Osteocyte (in vitro differentiated cells): ENCODE measurements around the gene PHC2. TPM values are rescaled to one million over a fixed set of nuclear protein-coding genes. Genes with fewer than 3 reads are reported as not detected.
A peak's percentile ranks its signal among the peaks of the same experiment; 100 is the strongest.
"Not testable (repeated sequence)": the region's sequence is repeated elsewhere in the genome, so short reads cannot be mapped to it uniquely, and the experiment has no call there.

Source experiments
- DNase-seq: peaks from one replicate; pipeline ENCODE4 v3.0.0; 2021; ENCODE audit warnings: mixed read lengths; ENCODE audit not compliant: unreplicated experiment; ENCODE audit errors: extremely low spot score
- H3K27ac Mint-ChIP-seq: one replicate; pipeline ENCODE4 v1.8.0; 2021; ENCODE audit warnings: mild to moderate bottlenecking, mixed read lengths; ENCODE audit not compliant: unreplicated experiment
- H3K27me3 Mint-ChIP-seq: one replicate; pipeline ENCODE4 v1.8.0; 2021; ENCODE audit warnings: mixed read lengths; ENCODE audit not compliant: unreplicated experiment
- H3K36me3 Mint-ChIP-seq: one replicate; pipeline ENCODE4 v1.8.0; 2021; ENCODE audit warnings: mixed read lengths; ENCODE audit not compliant: unreplicated experiment
- H3K4me1 Mint-ChIP-seq: one replicate; pipeline ENCODE4 v1.8.0; 2021; ENCODE audit warnings: mixed read lengths; ENCODE audit not compliant: unreplicated experiment
- H3K4me3 Mint-ChIP-seq: one replicate; pipeline ENCODE4 v1.8.0; 2021; ENCODE audit warnings: mild to moderate bottlenecking, moderate library complexity, mixed read lengths; ENCODE audit not compliant: unreplicated experiment
- H3K9me3 Mint-ChIP-seq: one replicate; pipeline ENCODE4 v1.8.0; 2021; ENCODE audit warnings: mixed read lengths; ENCODE audit not compliant: unreplicated experiment
- total RNA-seq: library from RNA; stranded (reverse); gene quantifications from 2 replicates; pipeline ENCODE4 v1.2.1, GENCODE V29; 2021
- TF ChIP-seq, protein P1 (sequence below): fragments of 200-600 bp; sonication (generic); IDR thresholded peaks from 2 replicates; pipeline ENCODE4 v1.5.0; 2021; ENCODE audit warnings: antibody characterized with exemption, mild to moderate bottlenecking, moderate library complexity

PHC2 gene
- total RNA-seq, 1 donor from 2014 or later, result 160 TPM

- no peaks in the 10 kb centered on the region for H3K36me3 Mint-ChIP-seq
- H3K9me3 Mint-ChIP-seq, result no peaks in the 10 kb centered on the region
- no peak overlapping the region for H3K27ac Mint-ChIP-seq
- no peak for DNase-seq
- TF ChIP-seq, protein P1, sequence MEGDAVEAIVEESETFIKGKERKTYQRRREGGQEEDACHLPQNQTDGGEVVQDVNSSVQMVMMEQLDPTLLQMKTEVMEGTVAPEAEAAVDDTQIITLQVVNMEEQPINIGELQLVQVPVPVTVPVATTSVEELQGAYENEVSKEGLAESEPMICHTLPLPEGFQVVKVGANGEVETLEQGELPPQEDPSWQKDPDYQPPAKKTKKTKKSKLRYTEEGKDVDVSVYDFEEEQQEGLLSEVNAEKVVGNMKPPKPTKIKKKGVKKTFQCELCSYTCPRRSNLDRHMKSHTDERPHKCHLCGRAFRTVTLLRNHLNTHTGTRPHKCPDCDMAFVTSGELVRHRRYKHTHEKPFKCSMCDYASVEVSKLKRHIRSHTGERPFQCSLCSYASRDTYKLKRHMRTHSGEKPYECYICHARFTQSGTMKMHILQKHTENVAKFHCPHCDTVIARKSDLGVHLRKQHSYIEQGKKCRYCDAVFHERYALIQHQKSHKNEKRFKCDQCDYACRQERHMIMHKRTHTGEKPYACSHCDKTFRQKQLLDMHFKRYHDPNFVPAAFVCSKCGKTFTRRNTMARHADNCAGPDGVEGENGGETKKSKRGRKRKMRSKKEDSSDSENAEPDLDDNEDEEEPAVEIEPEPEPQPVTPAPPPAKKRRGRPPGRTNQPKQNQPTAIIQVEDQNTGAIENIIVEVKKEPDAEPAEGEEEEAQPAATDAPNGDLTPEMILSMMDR, result no peak
- H3K27me3 Mint-ChIP-seq, result no peaks in the 10 kb centered on the region
- H3K4me3 Mint-ChIP-seq, result no peak overlapping the region
- peaks cover 9% of the 10 kb centered on the region for H3K4me1 Mint-ChIP-seq
Observed at GRCh38 chr1:33310702-33311101, 120.2 kb downstream of the PHC2 start.

GRCh38 chr1:33309351-33309750 is 121.5 kb downstream of the PHC2 start:
- not testable (repeated sequence) for H3K27ac Mint-ChIP-seq

DNA sequence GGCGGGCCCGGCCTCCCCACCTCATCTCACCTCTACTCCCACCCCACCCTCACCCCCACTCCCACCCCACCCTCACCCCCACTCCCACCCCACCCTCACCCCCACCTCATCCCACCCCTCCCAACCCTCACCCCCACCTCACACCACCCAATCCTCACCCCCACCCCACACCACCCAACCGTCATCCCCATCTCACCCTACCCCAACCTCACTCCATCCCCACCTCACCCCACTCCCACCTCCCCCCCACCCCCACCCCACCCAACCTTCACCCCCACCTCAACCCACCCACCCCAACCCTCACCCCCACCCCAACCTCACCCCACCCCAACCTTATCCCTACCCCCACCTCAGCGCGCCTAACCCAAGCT is 123.4 kb downstream of the PHC2 start:
- no peak for DNase-seq
- no peaks in the 10 kb centered on the region for H3K9me3 Mint-ChIP-seq
- H3K27ac Mint-ChIP-seq, result no peak overlapping the region
- TF ChIP-seq, protein P1, result no peak
- no peaks in the 10 kb centered on the region for H3K36me3 Mint-ChIP-seq
- no peaks in the 10 kb centered on the region for H3K27me3 Mint-ChIP-seq
- H3K4me1 Mint-ChIP-seq, result peaks cover 13% of the 10 kb centered on the region
- H3K4me3 Mint-ChIP-seq, result no peak overlapping the region

More at GRCh38 chr1:33309351-33309750, 121.5 kb downstream of the PHC2 start:
- not testable (repeated sequence) for H3K9me3 Mint-ChIP-seq, DNase-seq, H3K27me3 Mint-ChIP-seq, H3K36me3 Mint-ChIP-seq, H3K4me3 Mint-ChIP-seq
- peaks cover 13% of the 10 kb centered on the region for H3K4me1 Mint-ChIP-seq

DNA sequence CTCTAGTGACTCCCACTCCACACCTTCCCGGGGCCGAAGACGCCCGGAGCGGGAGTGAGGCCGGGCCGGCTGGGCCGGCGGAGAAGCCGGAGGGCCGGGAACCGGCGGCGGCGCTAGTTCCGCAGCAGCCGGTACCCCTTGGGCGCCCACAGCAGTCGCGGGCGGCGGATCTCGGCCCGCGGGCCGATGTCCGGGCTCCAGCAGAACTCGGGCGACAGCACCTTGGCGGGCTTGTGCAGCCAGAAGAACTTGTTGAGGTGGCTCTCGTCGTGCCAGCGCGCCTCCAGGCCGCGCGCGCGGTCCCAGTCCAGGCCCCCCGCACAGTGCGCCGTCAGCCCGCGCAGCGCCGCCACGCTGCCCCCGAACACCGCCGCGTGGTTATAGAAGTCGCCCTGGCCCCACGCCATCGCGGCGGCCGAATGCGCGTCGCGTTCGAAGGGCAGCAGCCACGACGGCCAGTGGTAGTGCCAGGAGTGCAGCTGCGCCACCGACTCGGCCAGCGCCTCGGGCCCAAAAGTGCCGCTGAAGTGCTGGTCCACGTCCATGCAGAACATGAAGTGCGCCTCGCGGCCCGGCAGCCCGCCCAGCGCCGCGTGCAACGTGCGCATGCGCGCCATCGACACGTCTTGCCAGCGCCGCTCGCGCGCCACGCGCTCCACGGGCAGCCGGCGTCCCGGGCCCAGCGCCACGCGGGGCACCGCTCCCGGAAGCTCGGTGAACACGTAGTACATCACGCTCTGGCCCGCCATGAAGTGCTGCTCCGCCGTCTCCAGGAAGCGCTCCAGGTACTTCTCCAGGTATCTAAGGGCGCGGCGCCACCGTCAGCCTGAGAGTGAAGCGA is 124.0 kb downstream of the PHC2 start:
- no peaks in the 10 kb centered on the region for H3K9me3 Mint-ChIP-seq
- no peaks in the 10 kb centered on the region for H3K27me3 Mint-ChIP-seq
- TF ChIP-seq, protein P1, result no peak
- no peak for DNase-seq
- H3K4me3 Mint-ChIP-seq, result no peak overlapping the region
- H3K36me3 Mint-ChIP-seq, result no peaks in the 10 kb centered on the region
- peaks cover 13% of the 10 kb centered on the region for H3K4me1 Mint-ChIP-seq
- H3K27ac Mint-ChIP-seq, result no peak overlapping the region

DNA sequence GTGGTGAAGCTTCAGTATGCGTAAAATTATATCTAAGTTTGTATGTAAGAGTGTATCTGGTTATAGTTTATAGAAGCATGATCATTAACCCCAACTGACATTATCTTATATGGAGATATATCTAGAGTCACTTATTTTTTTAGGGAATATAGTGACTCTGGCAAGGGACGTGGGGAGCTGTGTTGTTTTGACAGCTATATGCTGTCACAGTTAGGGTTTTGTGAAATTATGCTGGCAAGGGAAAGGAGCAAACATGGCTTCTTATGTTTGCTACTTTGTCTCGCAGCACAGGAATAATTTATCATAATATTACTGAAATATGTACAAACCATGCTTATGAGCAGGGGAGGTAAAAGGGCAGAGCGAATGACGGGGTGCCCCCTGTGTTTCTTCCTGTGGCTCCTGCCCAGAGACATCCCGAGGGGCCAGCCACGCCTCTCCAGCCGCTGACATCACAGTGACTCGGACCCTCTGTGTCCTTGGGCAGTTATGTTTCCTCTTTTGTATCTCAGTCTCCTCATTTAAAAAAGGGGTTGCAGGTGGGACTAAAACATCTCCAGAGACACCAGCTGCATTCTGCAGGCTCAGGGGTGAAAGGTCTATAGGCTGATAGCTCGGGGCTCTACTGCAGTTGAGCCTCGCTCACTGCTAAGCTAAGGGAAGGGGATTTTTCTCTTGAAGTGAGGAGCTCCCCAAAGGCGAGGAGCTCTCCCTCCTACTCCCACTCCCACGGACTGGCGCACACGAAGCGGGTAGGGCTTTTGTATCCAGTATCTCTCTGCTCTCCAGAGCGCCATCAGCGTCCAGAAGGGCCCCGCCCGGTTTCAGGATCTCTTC is 124.9 kb downstream of the PHC2 start:
- Mint-ChIP-seq H3K4me3 (no peak overlapping the region), H3K4me1 (peaks cover 13% of the 10 kb centered on the region), H3K36me3 (peaks cover 5% of the 10 kb centered on the region), H3K27ac (peak overlapping the region; percentile 2), H3K9me3 (no peaks in the 10 kb centered on the region), H3K27me3 (no peaks in the 10 kb centered on the region)
- TF ChIP-seq, protein P1, result no peak
- DNase-seq, result no peak
